Measurements from ENCODE around the gene PLA2G5. TPM values are rescaled to one million over a fixed set of nuclear protein-coding genes. Genes with fewer than 3 reads are reported as not detected.
A peak's percentile ranks its signal among the peaks of the same experiment; 100 is the strongest.
"Not testable (repeated sequence)": the region's sequence is repeated elsewhere in the genome, so short reads cannot be mapped to it uniquely, and the experiment has no call there.

The PLA2G5 gene
- total RNA-seq, 4 donors from 2014 or later = 0.87 to 4.7 (median 2.2) TPM

DNA sequence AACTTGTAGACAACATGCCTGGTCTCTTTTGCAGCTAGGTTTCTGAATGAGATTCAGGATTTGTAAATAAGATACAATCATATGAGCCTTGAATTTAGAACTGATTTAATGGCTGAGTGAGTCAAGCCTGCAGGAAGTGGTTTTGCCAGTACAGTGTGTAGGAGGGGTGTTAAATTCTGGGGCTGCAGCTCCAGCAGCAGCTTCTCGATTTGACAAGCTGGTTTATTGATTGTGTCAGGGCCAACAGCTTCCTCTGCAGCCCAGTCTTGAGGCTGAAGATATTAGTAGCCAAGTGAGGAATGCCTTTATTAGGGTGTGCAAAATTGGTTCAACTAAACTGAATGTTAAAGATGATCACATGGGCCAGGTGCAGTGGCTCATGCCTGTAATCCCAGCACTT lies 11.5 kb upstream of the PLA2G5 start:
- Histone ChIP-seq H3K27me3 (no peaks in the 10 kb centered on the region), H3K4me3 (no peak overlapping the region), H3K27ac (peak overlapping the region in 2 of 4 donors; percentile 18 to 68), H3K4me1 (peaks cover 0 to 13% (median 5%) of the 10 kb centered on the region in 4 donors), H3K36me3 (no peaks in the 10 kb centered on the region), H3K9me3 (no peaks in the 10 kb centered on the region)
- 0 to 6% methylated on average over 1 of the region's 1 CpG for whole genome bisulfite sequencing, 2 donors
- TF ChIP-seq POLR2A (IDR thresholded peaks at IDR 0.05) = no peak
- TF ChIP-seq EP300 (IDR thresholded peaks at IDR 0.05) = no peak
- TF ChIP-seq, protein P1, sequence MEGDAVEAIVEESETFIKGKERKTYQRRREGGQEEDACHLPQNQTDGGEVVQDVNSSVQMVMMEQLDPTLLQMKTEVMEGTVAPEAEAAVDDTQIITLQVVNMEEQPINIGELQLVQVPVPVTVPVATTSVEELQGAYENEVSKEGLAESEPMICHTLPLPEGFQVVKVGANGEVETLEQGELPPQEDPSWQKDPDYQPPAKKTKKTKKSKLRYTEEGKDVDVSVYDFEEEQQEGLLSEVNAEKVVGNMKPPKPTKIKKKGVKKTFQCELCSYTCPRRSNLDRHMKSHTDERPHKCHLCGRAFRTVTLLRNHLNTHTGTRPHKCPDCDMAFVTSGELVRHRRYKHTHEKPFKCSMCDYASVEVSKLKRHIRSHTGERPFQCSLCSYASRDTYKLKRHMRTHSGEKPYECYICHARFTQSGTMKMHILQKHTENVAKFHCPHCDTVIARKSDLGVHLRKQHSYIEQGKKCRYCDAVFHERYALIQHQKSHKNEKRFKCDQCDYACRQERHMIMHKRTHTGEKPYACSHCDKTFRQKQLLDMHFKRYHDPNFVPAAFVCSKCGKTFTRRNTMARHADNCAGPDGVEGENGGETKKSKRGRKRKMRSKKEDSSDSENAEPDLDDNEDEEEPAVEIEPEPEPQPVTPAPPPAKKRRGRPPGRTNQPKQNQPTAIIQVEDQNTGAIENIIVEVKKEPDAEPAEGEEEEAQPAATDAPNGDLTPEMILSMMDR (IDR thresholded peaks at IDR 0.05) = no peak
- no peak for DNase-seq (ENCODE audit: low spot score in 2 of 2)

DNA sequence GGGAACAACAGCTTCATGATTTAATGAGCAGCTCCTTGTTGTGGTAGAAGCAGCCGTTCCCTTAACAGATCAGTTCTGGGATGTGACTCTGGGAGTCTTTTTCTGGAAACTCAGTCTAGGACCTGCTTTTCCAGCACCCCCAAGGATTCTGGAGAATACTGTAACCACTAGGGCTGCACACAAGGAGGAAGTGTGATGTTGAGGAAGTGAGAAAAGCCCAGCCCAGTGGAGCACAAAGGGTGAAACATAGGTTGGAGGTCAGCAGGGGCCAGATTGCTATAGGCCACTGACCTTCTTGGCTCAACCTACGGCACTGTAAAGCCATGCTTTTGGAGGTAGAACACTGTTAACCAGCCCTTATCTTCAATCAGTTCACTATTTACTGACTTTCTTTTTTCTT lies 10.1 kb upstream of the PLA2G5 start:
- H3K4me1 ChIP-seq = peaks cover 0 to 13% (median 5%) of the 10 kb centered on the region in 4 donors
- WGBS, 2 donors = 54 to 59% methylated on average over 2 of the region's 2 CpGs
- H3K9me3 ChIP-seq = no peaks in the 10 kb centered on the region
- no peaks in the 10 kb centered on the region for H3K36me3 ChIP-seq
- no peak overlapping the region for H3K4me3 ChIP-seq
- H3K27ac ChIP-seq = no peak overlapping the region
- no peaks in the 10 kb centered on the region for H3K27me3 ChIP-seq
- DNase-seq (ENCODE audit: low spot score in 2 of 2) = no peak
- TF ChIP-seq, protein P1 (IDR thresholded peaks at IDR 0.05) = no peak
- TF ChIP-seq EP300 (IDR thresholded peaks at IDR 0.05) (no peak), POLR2A (IDR thresholded peaks at IDR 0.05) (no peak)

DNA sequence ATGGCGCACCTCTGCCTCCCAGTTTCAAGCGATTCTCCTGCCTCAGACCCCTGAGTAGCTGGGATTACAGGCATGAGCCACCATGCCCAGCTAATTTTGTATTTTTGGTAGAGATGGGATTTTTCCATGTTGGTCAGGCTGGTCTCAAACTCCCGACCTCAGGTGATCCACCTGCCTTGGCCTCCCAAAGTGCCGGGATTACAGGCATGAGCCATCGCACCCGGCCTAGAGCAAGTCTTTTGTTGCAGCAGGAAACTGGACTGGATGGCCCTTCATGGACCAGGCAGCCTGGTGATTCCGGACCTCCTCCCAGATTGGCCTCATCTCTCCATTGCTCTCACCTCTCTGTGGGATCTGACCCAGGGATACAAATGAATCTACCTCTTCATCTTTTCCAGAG lies 9.2 kb upstream of the PLA2G5 start:
- 92 to 99% methylated on average over 7 of the region's 7 CpGs for WGBS, 2 donors
- not testable (repeated sequence) for DNase-seq (ENCODE audit: low spot score in 2 of 2); H3K27ac ChIP-seq; H3K9me3 ChIP-seq; H3K27me3 ChIP-seq; H3K36me3 ChIP-seq; H3K4me3 ChIP-seq
- peaks cover 0 to 13% (median 5%) of the 10 kb centered on the region in 4 donors for H3K4me1 ChIP-seq

DNA sequence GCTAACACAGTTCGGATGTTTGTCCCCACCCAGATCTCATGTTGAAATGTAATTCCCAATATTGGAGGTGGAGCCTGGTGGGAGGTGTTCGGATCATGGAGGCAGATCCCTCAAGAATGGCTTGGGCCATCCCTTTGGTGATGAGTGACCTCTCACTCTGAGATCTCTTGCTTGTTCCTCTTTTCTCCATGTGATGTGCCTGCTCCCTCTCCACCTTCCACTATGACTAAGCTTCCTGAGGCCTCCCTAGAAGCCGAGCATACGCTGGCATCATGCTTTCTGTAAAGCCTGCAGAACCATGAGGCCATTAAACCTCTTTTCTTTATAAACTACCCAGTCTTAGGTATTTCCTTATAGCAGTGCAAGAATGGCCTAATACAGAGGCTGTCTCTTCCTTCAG lies 8.1 kb upstream of the PLA2G5 start:
- WGBS, 2 donors = 86 to 88% methylated on average over 4 of the region's 4 CpGs

DNA sequence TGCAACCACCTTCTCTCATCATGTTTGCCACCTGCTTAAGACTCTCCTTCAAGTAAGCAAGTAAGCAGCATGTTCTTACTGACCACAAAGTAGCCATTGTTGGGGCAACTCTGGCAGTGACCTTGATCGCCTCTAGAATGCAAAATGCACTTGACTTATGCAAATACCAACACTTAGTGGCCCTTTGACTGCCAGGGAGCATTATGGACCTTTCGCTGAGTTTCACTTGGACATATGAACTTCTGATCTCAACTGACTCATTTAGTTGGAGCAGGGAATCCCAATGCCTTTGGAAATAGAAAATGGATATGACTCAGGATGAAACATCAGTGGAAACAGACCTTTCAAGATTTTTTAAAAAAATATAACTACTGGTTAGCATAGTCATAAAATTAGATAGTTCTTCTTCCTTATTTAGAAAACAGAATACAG lies 6.1 kb upstream of the PLA2G5 start:
- Histone ChIP-seq H3K36me3 (no peaks in the 10 kb centered on the region), H3K27me3 (no peaks in the 10 kb centered on the region), H3K4me1 (peaks cover 0 to 11% (median 0%) of the 10 kb centered on the region in 4 donors), H3K27ac (no peak overlapping the region), H3K4me3 (no peak overlapping the region), H3K9me3 (no peaks in the 10 kb centered on the region)
- no peak for DNase-seq (ENCODE audit: low spot score in 2 of 2)
- 48 to 54% methylated on average over 2 of the region's 2 CpGs for WGBS, 2 donors
- TF ChIP-seq, protein P1 (IDR thresholded peaks at IDR 0.05) = no peak
- TF ChIP-seq EP300 (IDR thresholded peaks at IDR 0.05) (no peak), POLR2A (IDR thresholded peaks at IDR 0.05) (no peak)

More for the DNA sequence above, 8.1 kb upstream of the PLA2G5 start:
- no peak overlapping the region for H3K27ac ChIP-seq
- no peaks in the 10 kb centered on the region for H3K27me3 ChIP-seq
- TF ChIP-seq, protein P1 (IDR thresholded peaks at IDR 0.05) = no peak
- TF ChIP-seq EP300 (IDR thresholded peaks at IDR 0.05) = no peak
- TF ChIP-seq POLR2A (IDR thresholded peaks at IDR 0.05) = no peak
- no peaks in the 10 kb centered on the region for H3K36me3 ChIP-seq
- DNase-seq (ENCODE audit: low spot score in 2 of 2) = no peak
- H3K9me3 ChIP-seq = no peaks in the 10 kb centered on the region
- H3K4me3 ChIP-seq = no peak overlapping the region
- peaks cover 0 to 13% (median 5%) of the 10 kb centered on the region in 4 donors for H3K4me1 ChIP-seq

DNA sequence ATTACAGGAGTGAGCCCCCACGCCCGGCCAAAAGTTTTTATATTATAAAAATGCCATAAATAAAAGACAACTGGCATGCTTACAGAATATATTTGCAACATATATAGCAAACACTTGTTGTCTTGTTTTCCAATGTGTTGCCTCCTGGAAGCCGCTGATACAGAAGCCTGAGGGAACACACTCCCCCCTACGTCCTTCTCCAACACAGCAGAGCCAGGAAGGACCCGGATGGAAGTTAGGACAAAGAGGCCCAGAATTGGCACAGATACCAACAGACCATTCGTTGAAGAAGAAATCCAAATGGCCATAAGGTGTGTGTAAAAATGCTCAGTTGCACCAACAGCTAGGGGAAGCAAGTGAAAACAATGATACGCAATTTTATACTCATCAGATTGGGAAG lies 1.3 kb upstream of the PLA2G5 start:
- no peaks in the 10 kb centered on the region for H3K9me3 ChIP-seq
- no peaks in the 10 kb centered on the region for H3K36me3 ChIP-seq
- no peak overlapping the region for H3K27ac ChIP-seq
- WGBS, 2 donors = 80 to 86% methylated on average over 7 of the region's 7 CpGs
- no peaks in the 10 kb centered on the region for H3K27me3 ChIP-seq
- no peak overlapping the region for H3K4me3 ChIP-seq
- peaks cover 0 to 7% (median 0%) of the 10 kb centered on the region in 4 donors for H3K4me1 ChIP-seq
- no peak for DNase-seq (ENCODE audit: low spot score in 2 of 2)
- TF ChIP-seq, protein P1 (IDR thresholded peaks at IDR 0.05) = no peak
- TF ChIP-seq POLR2A (IDR thresholded peaks at IDR 0.05) (no peak), EP300 (IDR thresholded peaks at IDR 0.05) (no peak)
